Calu3 (cell line): ENCODE data around the gene NDUFB2. TPM values are rescaled to one million over a fixed set of nuclear protein-coding genes. Genes with fewer than 3 reads are reported as not detected.
"Not testable (repeated sequence)": the region's sequence is repeated elsewhere in the genome, so short reads cannot be mapped to it uniquely, and the experiment has no call there.

Experiments
- BruUV-seq: library from RNA; stranded (reverse); fragments of 400-500 nt; replicated peaks from 2 replicates; lab custom pipeline; 2021; lab: Mats Ljungman, UMichigan
- CTCF ChIA-PET: fragments of 300-600 bp; sonication (Branson Sonifier 250); formaldehyde crosslinking; loops from one replicate; lab custom pipeline; 2022; ENCODE audit warnings: antibody characterized with exemption; lab: Charles Lee
- DNase-seq: peaks from one replicate; pipeline ENCODE4 v3.0.0; 2022
- H3K27ac Mint-ChIP-seq: one replicate; pipeline ENCODE4 v1.8.0; 2022; ENCODE audit warnings: mixed read lengths; ENCODE audit not compliant: unreplicated experiment
- H3K27me3 Mint-ChIP-seq: one replicate; pipeline ENCODE4 v1.8.0; 2022; ENCODE audit warnings: mixed read lengths; ENCODE audit not compliant: unreplicated experiment
- H3K36me3 Mint-ChIP-seq: one replicate; pipeline ENCODE4 v1.8.0; 2022; ENCODE audit warnings: mild to moderate bottlenecking, moderate library complexity, mixed read lengths; ENCODE audit not compliant: insufficient read depth, unreplicated experiment
- H3K4me1 Mint-ChIP-seq: one replicate; pipeline ENCODE4 v1.8.0; 2022; ENCODE audit warnings: mild to moderate bottlenecking, low read depth, mixed read lengths; ENCODE audit not compliant: unreplicated experiment
- H3K4me3 Mint-ChIP-seq: one replicate; pipeline ENCODE4 v1.8.0; 2022; ENCODE audit warnings: mild to moderate bottlenecking, low read depth, moderate library complexity, mixed read lengths; ENCODE audit not compliant: unreplicated experiment
- H3K9me3 Mint-ChIP-seq: one replicate; pipeline ENCODE4 v1.8.0; 2022; ENCODE audit warnings: low read depth, mixed read lengths; ENCODE audit not compliant: unreplicated experiment
- CTCF ChIP-seq: fragments of 200-600 bp; IDR thresholded peaks from one replicate; pipeline ENCODE4 v1.8.0; 2022; ENCODE audit warnings: antibody characterized with exemption; ENCODE audit not compliant: unreplicated experiment
- intact Hi-C: fragments of 100-400 bp; cut with micrococcal nuclease; formaldehyde crosslinking; loops from one replicate; pipeline ENCODE4 v1.10.0; 2022; ENCODE audit not compliant: unreplicated experiment
- total RNA-seq: library from RNA; stranded (reverse); gene quantifications from 2 replicates; pipeline ENCODE4 v1.2.3, GENCODE V29; 2022

The NDUFB2 gene
- total RNA-seq, 1 experiment from 2014 or later = 128 TPM

DNA sequence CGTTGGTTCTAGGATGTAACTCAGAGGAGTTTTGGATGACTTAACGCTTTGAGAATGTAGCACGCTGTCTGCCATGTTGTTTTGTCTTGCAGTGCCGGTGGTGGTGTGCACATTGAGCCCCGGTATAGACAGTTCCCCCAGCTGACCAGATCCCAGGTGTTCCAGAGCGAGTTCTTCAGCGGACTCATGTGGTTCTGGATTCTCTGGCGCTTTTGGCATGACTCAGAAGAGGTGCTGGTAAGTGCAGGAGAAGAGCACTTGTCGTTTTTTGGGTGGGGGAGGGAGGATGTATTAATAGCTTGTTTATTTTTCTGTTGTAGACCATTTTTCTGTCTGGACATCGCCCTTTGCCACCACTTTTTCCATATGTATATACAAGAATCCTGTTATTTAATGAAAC lies 6.3 kb downstream of the NDUFB2 start:
- CTCF ChIA-PET = interaction anchor here (0.7 kb wide), 1 partner anchor 131 kb away, joined by 8 read pairs; no protein-coding TSS in a partner anchor
- no peak for TF ChIP-seq CTCF
- no peak for DNase-seq
- Mint-ChIP-seq H3K27ac (no peak overlapping the region), H3K9me3 (no peaks in the 10 kb centered on the region), H3K4me3 (no peak overlapping the region), H3K4me1 (peaks cover 21% of the 10 kb centered on the region), H3K27me3 (no peaks in the 10 kb centered on the region), H3K36me3 (peaks cover 9% of the 10 kb centered on the region)
- intact Hi-C loops = no loop called here
- BruUV-seq = no TSS peak

DNA sequence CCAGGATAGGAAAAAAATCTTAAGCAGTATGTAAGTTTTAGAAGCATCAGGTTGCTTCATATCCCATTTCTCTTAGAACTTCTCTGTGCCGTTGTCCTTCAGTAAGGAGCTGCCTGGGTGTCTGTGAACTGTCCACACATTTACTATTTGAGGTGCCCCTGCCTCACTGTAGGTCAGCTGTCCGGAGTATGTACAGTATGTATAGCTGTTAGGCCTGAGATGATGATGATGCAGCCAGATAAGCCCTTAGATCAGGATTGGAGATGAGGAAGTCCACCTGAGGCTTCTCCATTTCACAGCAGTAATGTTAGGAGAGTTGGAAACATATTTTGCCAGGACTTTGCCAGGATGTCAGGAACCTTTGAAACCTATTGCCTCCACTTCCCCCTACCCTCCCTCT lies 7.7 kb downstream of the NDUFB2 start:
- no peaks in the 10 kb centered on the region for H3K36me3 Mint-ChIP-seq
- H3K9me3 Mint-ChIP-seq = no peaks in the 10 kb centered on the region
- no peak overlapping the region for H3K4me3 Mint-ChIP-seq
- no peak for TF ChIP-seq CTCF
- BruUV-seq = no TSS peak
- CTCF ChIA-PET = no interaction called here
- H3K27ac Mint-ChIP-seq = no peak overlapping the region
- no peak for DNase-seq
- H3K4me1 Mint-ChIP-seq = peaks cover 8% of the 10 kb centered on the region
- H3K27me3 Mint-ChIP-seq = no peaks in the 10 kb centered on the region
- intact Hi-C loops = no loop called here

- no peak for DNase-seq
- Mint-ChIP-seq H3K4me3 (no peak overlapping the region), H3K27ac (no peak overlapping the region), H3K9me3 (peaks cover 4% of the 10 kb centered on the region), H3K27me3 (no peaks in the 10 kb centered on the region), H3K36me3 (no peaks in the 10 kb centered on the region), H3K4me1 (no peaks in the 10 kb centered on the region)
- no peak for TF ChIP-seq CTCF
- CTCF ChIA-PET = no interaction called here
- intact Hi-C loops = no loop called here
- no TSS peak for BruUV-seq
These were observed 10.6 kb downstream of the NDUFB2 start for GRCh38 chr7:140707132-140707531.

- H3K27me3 Mint-ChIP-seq, CTCF ChIA-PET, DNase-seq, intact Hi-C loops, H3K4me1 Mint-ChIP-seq, BruUV-seq, H3K36me3 Mint-ChIP-seq, H3K9me3 Mint-ChIP-seq, H3K27ac Mint-ChIP-seq, H3K4me3 Mint-ChIP-seq: not testable (repeated sequence)
These were observed 12.3 kb downstream of the NDUFB2 start for GRCh38 chr7:140708764-140709163.

DNA sequence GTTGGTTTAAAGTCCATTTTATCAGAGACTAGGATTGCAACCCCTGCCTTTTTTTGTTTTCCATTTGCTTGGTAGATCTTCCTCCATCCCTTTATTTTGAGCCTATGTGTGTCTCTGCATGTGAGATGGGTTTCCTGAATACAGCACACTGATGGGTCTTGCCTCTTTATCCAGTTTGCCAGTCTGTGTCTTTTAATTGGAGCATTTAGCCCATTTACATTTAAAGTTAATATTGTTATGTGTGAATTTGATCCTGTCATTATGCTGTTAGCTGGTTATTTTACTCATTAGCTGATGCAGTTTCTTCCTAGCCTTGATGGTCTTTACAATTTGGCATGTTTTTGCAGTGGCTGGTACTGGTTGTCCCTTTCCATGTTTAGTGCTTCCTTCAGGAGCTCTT lies 15.9 kb downstream of the NDUFB2 start:
- H3K4me1 Mint-ChIP-seq, H3K27me3 Mint-ChIP-seq, H3K9me3 Mint-ChIP-seq, H3K27ac Mint-ChIP-seq, CTCF ChIA-PET, DNase-seq, H3K36me3 Mint-ChIP-seq, intact Hi-C loops, BruUV-seq, H3K4me3 Mint-ChIP-seq: not testable (repeated sequence)
